Measurements from ENCODE around the gene PRPF38B. TPM values are rescaled to one million over a fixed set of nuclear protein-coding genes. Genes with fewer than 3 reads are reported as not detected.

Gene PRPF38B
- total RNA-seq, 2 experiments from 2014 or later, result 114 to 120 TPM

GRCh38 chr1:108668777-108669176 lies 23.3 kb upstream of the PRPF38B start:
- no peaks in the 10 kb centered on the region for H3K36me3 Mint-ChIP-seq (ENCODE audit: low read depth)
- no peaks in the 10 kb centered on the region for H3K4me1 Mint-ChIP-seq (ENCODE audit: low read depth)
- no peak for TF ChIP-seq CTCF (IDR thresholded peaks at IDR 0.05)
- intact Hi-C loops (cut with DNase I, micrococcal nuclease), result no loop called here
- no peak overlapping the region for H3K4me3 Mint-ChIP-seq
- Histone ChIP-seq H3K9me3 (ENCODE audit: control insufficient read depth in 1 of 2, insufficient read depth in 1 of 2, low read length in 2 of 2) (no peaks in the 10 kb centered on the region), H3K4me1 (ENCODE audit: insufficient read depth, low read length) (peaks cover 10% of the 10 kb centered on the region), H3K36me3 (ENCODE audit: insufficient read depth, low read length) (no peaks in the 10 kb centered on the region), H3K27me3 (ENCODE audit: control insufficient read depth in 1 of 2, insufficient read depth in 2 of 2, low read length in 2 of 2) (no peaks in the 10 kb centered on the region), H3K4me3 (ENCODE audit: low read length) (no peak overlapping the region), H3K27ac (ENCODE audit: low read depth in 1 of 2, low read length in 2 of 2) (no peak overlapping the region)
- no peak overlapping the region for H3K27ac Mint-ChIP-seq
- H3K27me3 Mint-ChIP-seq, result no peaks in the 10 kb centered on the region
- DNase-seq, result no peak
- ChIA-PET CTCF (interaction anchor here (0.7 kb wide), 1 partner anchor 22 kb away, joined by 4 read pairs; no protein-coding TSS in a partner anchor), POLR2A (interaction anchor here (1.2 to 1.5 kb wide), 2 partner anchors 22 to 24 kb away, joined by 4 to 5 read pairs; partner anchors contain the start of gene PRPF38B)
- no peaks in the 10 kb centered on the region for H3K9me3 Mint-ChIP-seq
- ATAC-seq (ENCODE audit: poor library complexity), result no peak

GRCh38 chr1:108669679-108670078 lies 22.4 kb upstream of the PRPF38B start:
- Mint-ChIP-seq H3K9me3 (no peaks in the 10 kb centered on the region), H3K27ac (no peak overlapping the region), H3K36me3 (ENCODE audit: low read depth) (no peaks in the 10 kb centered on the region), H3K27me3 (no peaks in the 10 kb centered on the region), H3K4me1 (ENCODE audit: low read depth) (no peaks in the 10 kb centered on the region), H3K4me3 (no peak overlapping the region)
- TF ChIP-seq CTCF (IDR thresholded peaks at IDR 0.05), result no peak
- ATAC-seq (ENCODE audit: poor library complexity) (no peak), DNase-seq (no peak)
- no peak overlapping the region for H3K27ac ChIP-seq (ENCODE audit: low read depth in 1 of 2, low read length in 2 of 2)
- ChIA-PET POLR2A (interaction anchor here (1.2 to 2.2 kb wide), 3 partner anchors 9 to 23 kb away, joined by 4 to 11 read pairs (median 5); partner anchors contain the start of genes HENMT1 and PRPF38B), CTCF (interaction anchor here (0.7 kb wide), 1 partner anchor 22 kb away, joined by 4 read pairs; no protein-coding TSS in a partner anchor)
- H3K27me3 ChIP-seq (ENCODE audit: control insufficient read depth in 1 of 2, insufficient read depth in 2 of 2, low read length in 2 of 2), result no peaks in the 10 kb centered on the region
- H3K36me3 ChIP-seq (ENCODE audit: insufficient read depth, low read length), result no peaks in the 10 kb centered on the region
- intact Hi-C loops (cut with DNase I, micrococcal nuclease), result no loop called here
- H3K4me3 ChIP-seq (ENCODE audit: low read length), result no peak overlapping the region
- no peaks in the 10 kb centered on the region for H3K9me3 ChIP-seq (ENCODE audit: control insufficient read depth in 1 of 2, insufficient read depth in 1 of 2, low read length in 2 of 2)
- H3K4me1 ChIP-seq (ENCODE audit: insufficient read depth, low read length), result peaks cover 10% of the 10 kb centered on the region

- no peak overlapping the region for H3K4me3 ChIP-seq (ENCODE audit: low read length)
- Mint-ChIP-seq H3K27ac (no peak overlapping the region), H3K4me3 (no peak overlapping the region), H3K9me3 (no peaks in the 10 kb centered on the region), H3K4me1 (ENCODE audit: low read depth) (no peaks in the 10 kb centered on the region), H3K27me3 (no peaks in the 10 kb centered on the region), H3K36me3 (ENCODE audit: low read depth) (no peaks in the 10 kb centered on the region)
- H3K36me3 ChIP-seq (ENCODE audit: insufficient read depth, low read length), result no peaks in the 10 kb centered on the region
- POLR2A ChIA-PET, result interaction anchor here (1.5 to 2.2 kb wide), 2 partner anchors 9 to 22 kb away, joined by 4 to 11 read pairs; partner anchors contain the start of genes HENMT1 and PRPF38B
- ATAC-seq (ENCODE audit: poor library complexity), result no peak
- peaks cover 10% of the 10 kb centered on the region for H3K4me1 ChIP-seq (ENCODE audit: insufficient read depth, low read length)
- no peak for DNase-seq
- CTCF ChIA-PET, result no interaction called here
- no peaks in the 10 kb centered on the region for H3K9me3 ChIP-seq (ENCODE audit: control insufficient read depth in 1 of 2, insufficient read depth in 1 of 2, low read length in 2 of 2)
- intact Hi-C loops (cut with DNase I, micrococcal nuclease), result no loop called here
- H3K27me3 ChIP-seq (ENCODE audit: control insufficient read depth in 1 of 2, insufficient read depth in 2 of 2, low read length in 2 of 2), result no peaks in the 10 kb centered on the region
- H3K27ac ChIP-seq (ENCODE audit: low read depth in 1 of 2, low read length in 2 of 2), result no peak overlapping the region
- no peak for TF ChIP-seq CTCF (IDR thresholded peaks at IDR 0.05)
Observed at GRCh38 chr1:108670131-108670773, 21.9 kb upstream of the PRPF38B start.
